Colonic mucosa (tissue), 4 donors: ENCODE data around the gene PREX1. TPM values are rescaled to one million over a fixed set of nuclear protein-coding genes. Genes with fewer than 3 reads are reported as not detected.

ENCODE experiments used
- DNase-seq: peaks from one replicate; pipeline ENCODE4 v3.0.0-alpha.2; 2020
- H3K27ac ChIP-seq: fragments of 200-600 bp; one replicate; pipeline ENCODE4 v1.8.0; 2021
- H3K27me3 ChIP-seq: fragments of 200-600 bp; one replicate; pipeline ENCODE4 v1.8.0; 2021
- H3K36me3 ChIP-seq: fragments of 200-600 bp; one replicate; pipeline ENCODE4 v1.8.0; 2021
- H3K4me1 ChIP-seq: fragments of 200-600 bp; one replicate; pipeline ENCODE4 v1.8.0; 2021; ENCODE audit warnings: mild to moderate bottlenecking
- H3K4me3 ChIP-seq: fragments of 200-600 bp; one replicate; pipeline ENCODE4 v1.8.0; 2021
- H3K9ac ChIP-seq, 2 donors: one replicate each; pipeline ENCODE4 v1.7.0; 2013; ENCODE audit warnings: control low read depth in 2 of 2, low read depth in 2 of 2, low read length in 2 of 2
- H3K9me3 ChIP-seq: fragments of 200-600 bp; one replicate; pipeline ENCODE4 v1.8.0; 2021
- CTCF ChIP-seq: fragments of 200-600 bp; IDR thresholded peaks from one replicate; pipeline ENCODE4 v1.8.0; 2022; ENCODE audit warnings: antibody characterized with exemption, mild to moderate bottlenecking
- intact Hi-C: fragments of 100-400 bp; cut with DNase I; formaldehyde crosslinking; loops from one replicate; pipeline ENCODE4 v1.14.1; 2022
- total RNA-seq, 2 donors: library from RNA; stranded (reverse); fragmentation: NEBNext Ultra II Directional in 1 of 2; extraction: Animal tissue kit (Norgen Biotek cat#: 25700) in 1 of 2; gene quantifications; one replicate each; pipeline ENCODE4 v1.2.1, GENCODE V29; 2021
- donor health status: healthy.
- donor health status: DM: no; HTN: no; CAD: no.
- donor health status: DM: no; HTN: no; CAD: no.

PREX1 gene
- total RNA-seq, 2 donors from 2014 or later = 7.2 to 24.6 TPM

DNA sequence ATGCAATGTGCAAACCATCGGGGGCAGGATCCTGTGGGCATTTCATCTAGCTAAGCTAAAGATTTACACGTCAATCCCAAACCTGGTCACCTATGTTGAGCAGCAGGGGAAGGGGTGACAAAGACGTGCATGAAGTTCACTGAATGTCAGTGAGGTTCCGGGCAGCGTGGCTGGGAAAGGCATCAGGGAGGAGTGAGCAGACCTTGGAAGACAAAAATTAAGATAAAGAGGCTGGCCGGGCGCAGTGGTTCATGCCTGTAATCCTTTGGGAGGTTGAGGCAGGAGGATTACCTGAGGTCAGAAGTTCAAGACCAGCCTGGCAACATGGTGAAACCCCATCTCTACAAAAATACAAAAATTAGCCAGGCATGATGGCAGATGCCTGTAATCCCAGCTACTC is 126.1 kb downstream of the PREX1 start:
- no peak overlapping the region for H3K27ac ChIP-seq
- H3K4me1 ChIP-seq = no peaks in the 10 kb centered on the region
- intact Hi-C loops = no loop called here
- no peak for TF ChIP-seq CTCF
- no peaks in the 10 kb centered on the region for H3K27me3 ChIP-seq
- no peaks in the 10 kb centered on the region for H3K36me3 ChIP-seq
- H3K9ac ChIP-seq = no peak overlapping the region
- no peaks in the 10 kb centered on the region for H3K9me3 ChIP-seq
- DNase-seq = no peak
- H3K4me3 ChIP-seq = no peak overlapping the region

DNA sequence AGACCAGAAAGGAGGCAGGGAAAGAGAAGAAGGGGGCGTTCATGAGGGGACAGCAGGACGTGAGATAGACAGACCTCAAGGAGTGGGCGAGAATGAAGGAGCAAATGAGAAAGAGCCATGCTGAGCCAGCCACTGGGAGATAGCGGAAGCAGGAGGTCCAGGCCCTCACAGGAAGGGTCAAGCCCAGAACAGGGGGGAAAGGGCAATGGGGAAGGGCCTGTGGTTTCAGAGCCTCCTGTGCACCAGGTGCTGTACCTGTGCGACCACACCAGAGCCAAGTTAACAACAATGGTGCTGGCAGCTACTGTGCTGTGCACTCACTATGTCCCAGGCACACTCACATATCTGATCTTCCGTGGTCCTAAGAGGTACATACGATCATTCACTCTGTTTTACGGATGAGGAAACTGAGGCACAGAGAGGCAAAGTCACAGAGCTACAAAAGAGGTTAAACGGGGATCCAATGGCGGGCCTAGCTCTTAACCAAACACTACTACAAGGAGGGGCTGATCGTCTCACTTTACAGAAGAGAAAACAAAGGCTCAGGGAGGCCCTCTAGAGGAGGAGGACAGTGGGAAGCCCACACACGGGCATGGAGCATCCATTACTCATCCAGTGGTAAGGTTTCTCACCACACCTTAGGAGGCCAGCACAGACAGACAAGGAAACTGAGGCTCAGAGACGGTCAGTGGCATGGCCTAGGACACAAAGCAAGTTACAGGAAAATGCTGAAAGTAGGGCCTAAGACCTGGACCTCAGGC is 129.1 kb downstream of the PREX1 start:
- no peak for TF ChIP-seq CTCF
- intact Hi-C loops = no loop called here
- Histone ChIP-seq H3K9ac (peak overlapping the region in 1 of 2 donors; percentile 14), H3K9me3 (no peaks in the 10 kb centered on the region), H3K4me1 (no peaks in the 10 kb centered on the region), H3K4me3 (no peak overlapping the region), H3K36me3 (no peaks in the 10 kb centered on the region), H3K27ac (no peak overlapping the region), H3K27me3 (no peaks in the 10 kb centered on the region)
- DNase-seq = no peak

DNA sequence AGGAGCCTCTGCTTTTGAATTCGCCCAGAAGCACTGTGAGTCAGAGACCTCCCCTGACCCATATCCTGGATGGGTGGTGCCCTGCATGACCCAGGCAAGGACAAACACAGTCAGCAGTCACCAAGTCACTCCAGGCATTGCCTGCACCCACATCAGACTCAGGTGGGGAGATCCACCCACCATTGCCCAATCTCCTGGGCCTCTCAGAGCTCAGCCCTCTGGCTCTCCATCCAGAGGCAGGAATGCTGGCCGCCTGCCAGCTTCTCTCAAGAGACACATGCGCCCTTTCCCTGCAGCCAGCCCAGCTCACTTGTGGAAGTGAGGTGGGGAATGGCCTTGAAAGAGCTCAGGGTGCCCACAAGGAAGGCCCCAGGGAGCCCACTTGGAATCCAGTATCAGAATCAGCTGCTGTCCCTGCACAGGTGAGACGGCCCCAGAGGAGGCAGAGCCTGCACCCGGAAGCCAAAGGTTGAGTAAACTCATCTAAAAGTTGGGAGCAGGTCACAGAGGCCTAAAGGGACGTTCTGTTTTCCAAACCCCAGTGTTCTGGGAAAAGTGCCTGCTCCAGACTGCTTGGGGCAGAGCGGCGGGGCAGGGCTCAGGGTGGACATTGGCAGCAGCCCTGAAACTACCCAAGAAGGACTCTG is 129.8 kb downstream of the PREX1 start:
- DNase-seq = peak; percentile 64
- Histone ChIP-seq H3K27ac (no peak overlapping the region), H3K9me3 (no peaks in the 10 kb centered on the region), H3K4me1 (no peaks in the 10 kb centered on the region), H3K36me3 (no peaks in the 10 kb centered on the region), H3K9ac (no peak overlapping the region), H3K4me3 (no peak overlapping the region), H3K27me3 (no peaks in the 10 kb centered on the region)
- TF ChIP-seq CTCF = no peak
- intact Hi-C loops = no loop called here

- no peak overlapping the region for H3K9ac ChIP-seq
- no peak overlapping the region for H3K4me3 ChIP-seq
- intact Hi-C loops = no loop called here
- no peak for DNase-seq
- no peak for TF ChIP-seq CTCF
- H3K4me1 ChIP-seq = no peaks in the 10 kb centered on the region
- no peaks in the 10 kb centered on the region for H3K36me3 ChIP-seq
- H3K27me3 ChIP-seq = no peaks in the 10 kb centered on the region
- H3K9me3 ChIP-seq = no peaks in the 10 kb centered on the region
- no peak overlapping the region for H3K27ac ChIP-seq
Measured at GRCh38 chr20:48696671-48697070, 131.1 kb downstream of the PREX1 start.

DNA sequence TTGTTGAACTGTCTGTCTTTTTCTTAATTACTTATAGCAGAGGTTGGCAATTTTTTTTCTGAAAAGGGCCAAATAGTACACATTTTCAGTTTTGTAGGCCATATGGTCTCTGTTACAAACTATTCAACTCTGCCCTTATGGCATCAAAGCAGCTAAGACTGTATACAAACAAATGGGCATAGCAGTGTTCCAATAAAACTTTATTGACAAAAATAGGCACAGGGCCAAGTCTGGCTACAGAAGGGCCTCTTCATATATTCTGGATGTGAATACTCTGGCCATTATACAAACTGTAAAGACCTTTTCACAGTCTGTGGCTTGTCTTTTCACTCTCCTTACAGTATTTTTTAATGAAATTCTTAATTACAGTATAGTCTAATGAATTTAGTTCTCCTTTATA is 132.1 kb downstream of the PREX1 start:
- Histone ChIP-seq H3K4me3 (no peak overlapping the region), H3K9ac (no peak overlapping the region), H3K36me3 (no peaks in the 10 kb centered on the region), H3K27ac (no peak overlapping the region), H3K27me3 (no peaks in the 10 kb centered on the region), H3K9me3 (no peaks in the 10 kb centered on the region), H3K4me1 (no peaks in the 10 kb centered on the region)
- intact Hi-C loops = no loop called here
- TF ChIP-seq CTCF = no peak
- DNase-seq = no peak
